T follicular helper cell (primary cell): ENCODE measurements around the gene ACVR1B.

ENCODE experiments used
- DNase-seq: peaks from one replicate; pipeline ENCODE4 v3.0.0-alpha.2; 2020; ENCODE audit warnings: low read depth

Gene ACVR1B

DNA sequence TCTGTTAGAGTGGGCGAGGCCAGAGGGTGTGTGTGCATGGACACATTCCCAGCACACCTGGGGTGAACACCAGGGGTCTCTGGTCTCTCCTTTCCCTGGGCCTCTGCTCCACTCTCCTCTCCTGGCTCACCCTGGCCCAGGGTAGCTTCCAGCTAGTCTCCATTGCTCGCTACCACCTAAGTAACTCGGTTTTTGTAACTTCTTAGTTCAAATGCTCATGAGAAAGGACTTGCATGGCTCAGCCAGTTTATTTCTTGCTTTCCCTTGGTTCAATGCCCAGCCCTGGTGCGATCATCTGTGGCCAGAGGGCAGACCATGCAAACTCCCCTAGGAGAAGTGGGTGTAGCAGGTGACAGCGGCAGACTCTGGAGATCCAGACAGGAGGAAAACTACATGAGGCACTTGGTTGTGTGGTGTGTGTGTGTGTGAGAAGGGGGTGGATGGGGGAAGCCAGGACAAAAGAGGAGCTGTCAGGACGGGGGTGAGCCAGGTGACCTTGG, 8.9 kb upstream of the ACVR1B start:
- no peak for DNase-seq

DNA sequence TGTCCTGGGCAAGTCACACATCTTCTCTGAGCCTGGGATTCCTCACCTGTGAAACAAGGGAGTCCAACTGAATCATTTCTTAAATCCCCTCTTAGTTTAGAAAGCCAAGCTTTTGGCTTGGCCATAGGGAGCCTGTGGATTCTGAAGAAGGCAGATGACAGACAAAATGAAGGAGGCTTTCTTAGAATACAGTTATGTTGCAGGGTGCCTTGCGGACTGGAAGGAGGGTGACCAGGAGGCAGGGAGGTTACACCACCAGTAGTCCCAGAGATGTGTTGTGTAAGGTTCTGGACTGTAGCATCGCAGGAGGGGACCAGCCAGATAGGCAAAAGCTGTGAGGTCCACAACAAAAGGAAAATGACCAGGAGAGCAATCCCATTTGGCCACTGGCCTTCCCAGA, 8.2 kb upstream of the ACVR1B start:
- no peak for DNase-seq

DNA sequence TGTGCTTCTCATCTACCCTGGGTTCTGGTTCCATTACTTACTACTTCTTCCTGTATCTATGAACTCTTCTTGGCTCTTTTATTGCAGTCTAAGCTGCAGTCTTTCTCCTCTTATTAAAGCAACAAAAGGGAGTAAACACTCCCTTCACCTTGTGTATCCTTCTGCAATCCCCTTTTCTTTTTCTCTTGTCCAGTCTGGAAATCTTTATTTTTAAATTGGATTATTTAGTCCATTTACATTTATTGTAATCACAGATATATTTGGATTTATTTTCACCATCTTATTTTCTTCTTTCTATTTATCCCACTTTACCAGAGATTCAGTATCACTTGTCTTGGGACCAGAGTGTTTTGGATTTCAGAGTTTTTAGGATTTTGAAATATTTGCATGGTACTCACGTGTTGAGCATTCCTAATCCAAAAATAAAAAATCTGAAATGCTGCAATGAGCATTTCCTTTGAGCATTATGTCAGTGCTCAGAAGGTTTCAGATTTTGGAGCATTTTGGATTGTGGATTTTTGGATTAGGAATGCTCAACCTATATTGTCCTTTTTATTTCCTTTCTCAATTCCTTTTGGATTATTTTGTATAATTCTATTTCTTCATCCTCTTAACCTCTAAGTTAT, 6.8 kb upstream of the ACVR1B start:
- no peak for DNase-seq

GRCh38 chr12:51947246-51947996, 4.1 kb upstream of the ACVR1B start:
- no peak for DNase-seq

DNA sequence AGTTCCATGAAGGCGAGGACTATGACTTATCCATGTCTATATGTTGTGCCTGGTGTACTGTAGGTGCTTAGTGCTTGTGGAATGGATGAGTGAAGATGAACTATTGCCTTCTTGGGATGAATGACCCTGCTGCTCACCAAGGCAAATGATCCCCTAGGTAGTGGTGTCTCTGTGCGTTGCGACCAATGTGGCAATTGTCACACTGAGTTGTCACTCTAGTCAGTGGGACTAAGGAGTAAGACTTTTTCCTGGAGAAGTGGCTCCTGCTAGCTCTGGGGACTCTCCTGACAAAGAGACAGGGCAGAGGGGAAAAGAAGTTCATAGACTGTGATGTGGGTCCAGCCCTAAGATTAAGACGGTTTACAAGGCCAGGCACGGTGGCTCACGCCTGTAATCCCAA, 3.4 kb upstream of the ACVR1B start:
- no peak for DNase-seq

DNA sequence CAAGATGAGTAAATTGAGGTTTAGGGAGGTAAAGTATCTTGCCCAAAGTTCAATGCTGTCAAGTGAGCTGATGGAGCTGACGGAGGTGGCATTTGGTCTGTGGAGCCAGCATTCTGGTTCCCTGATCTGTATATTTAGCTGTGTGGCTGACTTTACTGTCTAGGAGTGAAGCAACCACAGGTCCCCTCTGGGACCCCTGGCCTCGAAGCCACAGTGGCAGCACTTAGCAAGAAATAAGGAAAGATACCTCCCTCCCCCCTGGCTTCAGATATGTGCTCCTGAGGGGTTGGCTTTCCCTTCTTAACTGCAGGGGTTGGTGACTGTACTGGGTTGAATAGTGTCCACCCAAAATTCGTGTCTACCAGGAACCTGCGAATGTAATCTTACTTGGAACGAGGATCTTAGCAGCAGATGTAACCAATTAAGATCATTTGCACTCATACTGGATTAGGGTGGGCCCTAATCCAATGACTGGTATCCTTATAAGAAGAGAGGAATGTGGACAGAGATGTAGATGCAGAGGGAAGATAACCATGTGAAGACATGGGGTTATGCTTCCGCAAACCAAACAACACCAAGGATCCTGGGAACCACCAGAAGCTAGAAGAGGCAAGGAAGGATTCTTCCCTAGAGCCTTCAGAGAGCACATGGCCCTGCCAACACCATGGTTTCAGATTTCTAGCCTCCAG, 2.0 kb upstream of the ACVR1B start:
- DNase-seq: no peak

DNA sequence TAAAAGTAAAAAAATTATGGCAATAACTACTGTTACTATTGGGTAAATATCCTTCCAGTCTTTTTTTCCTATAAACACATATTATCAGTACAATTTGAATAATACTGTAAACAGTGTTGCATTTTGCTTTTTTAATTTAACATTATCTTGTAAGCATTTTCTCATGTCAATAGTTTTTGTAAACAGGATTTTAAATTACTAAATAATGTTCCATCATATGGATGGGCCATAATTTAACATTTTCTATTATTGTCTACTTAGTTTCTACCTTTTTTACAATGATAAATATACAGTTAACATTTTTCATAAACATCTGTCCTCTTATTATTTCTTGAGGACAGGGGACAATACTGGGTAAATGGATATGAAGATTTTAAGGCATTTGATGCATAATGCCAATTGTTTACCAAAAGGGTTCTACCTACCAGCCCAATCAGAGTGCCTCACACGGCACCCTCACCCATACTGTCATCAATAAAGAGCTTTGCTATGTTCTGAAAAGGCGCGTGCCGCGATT, 759 bp upstream of the ACVR1B start:
- DNase-seq: no peak

DNA sequence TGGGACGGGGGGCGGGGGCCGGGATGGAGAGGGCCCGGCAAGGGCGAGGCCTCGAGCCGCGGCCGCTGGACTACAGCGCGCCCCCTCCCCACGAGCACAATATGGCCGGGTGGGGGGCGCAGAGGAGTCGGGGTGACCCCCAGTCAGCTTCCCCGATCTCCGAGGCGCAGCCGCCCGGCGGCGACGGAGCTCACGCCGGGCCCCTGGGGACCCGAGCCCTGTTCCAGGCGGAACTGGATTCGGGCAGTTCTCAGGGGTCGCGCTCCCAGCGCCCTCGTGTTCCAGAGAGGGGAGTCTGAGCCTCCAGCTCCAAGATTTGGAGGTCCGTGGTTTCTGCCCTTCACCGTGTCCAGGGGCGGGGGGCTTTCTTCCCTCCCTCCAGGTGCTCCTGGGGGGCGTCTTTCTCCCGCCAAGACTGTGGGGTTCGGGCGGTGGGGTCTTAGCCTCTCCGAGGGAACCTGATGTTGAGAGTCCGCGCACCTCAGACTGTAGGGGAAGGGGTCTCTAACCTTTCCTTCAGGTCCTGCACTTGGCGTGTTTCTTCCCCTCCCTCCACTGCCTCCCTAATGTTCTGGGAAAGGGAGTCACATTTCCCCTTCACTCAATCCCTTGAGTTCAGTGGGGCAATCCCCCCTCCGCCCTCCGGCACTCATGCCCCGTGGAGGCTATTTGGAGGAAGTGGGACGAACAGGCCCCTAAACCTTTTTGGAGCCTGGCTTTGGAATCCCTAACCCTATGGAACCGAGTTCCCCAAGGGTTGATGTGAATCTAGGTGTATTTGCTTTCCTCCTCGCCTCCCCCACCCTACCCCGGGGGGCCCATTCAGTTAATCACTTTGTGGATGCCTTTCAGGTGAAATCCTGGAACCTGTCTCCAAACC, 584 bp downstream of the ACVR1B start:
- DNase-seq: peak; percentile 1

GRCh38 chr12:51953089-51953488, 1.6 kb downstream of the ACVR1B start:
- no peak for DNase-seq

DNA sequence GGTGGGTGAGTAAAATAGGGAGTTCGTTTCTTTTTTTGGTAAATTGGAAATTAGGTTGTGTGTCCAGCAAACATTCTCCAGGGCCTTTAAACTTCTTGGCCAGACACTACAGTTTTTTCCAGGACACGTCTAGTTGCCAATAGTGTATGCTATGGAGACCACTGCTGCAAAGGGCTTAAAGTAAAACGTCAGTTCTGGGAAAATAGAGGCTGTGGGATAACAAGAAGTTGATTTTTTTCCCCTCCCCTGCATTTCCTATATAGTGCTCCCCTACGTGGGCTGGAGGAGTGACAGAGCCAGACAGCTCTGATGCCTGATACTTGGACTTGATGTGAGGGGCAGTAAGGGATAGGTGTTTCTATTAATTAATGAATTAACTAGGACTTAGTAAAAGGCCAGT, 2.4 kb downstream of the ACVR1B start:
- DNase-seq: no peak

DNA sequence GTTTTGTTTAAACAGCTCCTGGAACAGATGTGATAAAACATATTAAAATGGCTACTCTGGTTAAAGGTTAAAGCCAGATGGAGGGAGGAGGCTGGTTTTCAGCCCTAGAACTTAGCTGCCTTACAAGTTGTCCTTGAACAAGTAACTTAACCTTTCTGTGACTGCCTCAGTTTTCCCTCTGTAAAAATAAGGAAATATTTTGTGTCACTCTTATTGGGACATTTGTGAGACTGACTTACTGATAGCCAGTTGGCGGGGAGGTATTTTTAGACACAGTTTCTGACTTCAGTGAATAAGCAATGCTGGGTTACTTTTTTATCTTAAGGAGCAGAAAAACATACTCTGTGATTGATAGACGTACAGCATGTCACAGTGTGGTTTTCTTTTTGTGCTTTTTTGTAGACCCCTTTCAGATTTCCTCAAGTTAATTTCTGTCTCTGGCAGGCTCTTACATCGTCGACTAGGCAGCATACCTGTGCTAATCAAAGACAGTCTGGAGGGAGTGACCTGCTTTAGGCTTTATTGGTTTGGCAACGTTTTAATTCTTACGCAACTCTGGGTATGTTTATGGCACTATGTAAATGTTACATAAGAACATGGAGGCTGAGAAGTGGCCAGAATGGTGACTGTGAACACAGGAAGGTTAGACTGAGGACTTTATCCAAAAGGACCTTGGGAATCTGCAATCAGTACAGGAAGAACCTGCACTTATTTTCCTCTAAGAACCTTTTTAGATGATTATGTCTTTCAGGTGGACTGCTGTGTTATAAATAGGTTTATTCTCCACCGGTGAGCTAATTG, 3.3 kb downstream of the ACVR1B start:
- DNase-seq: no peak

- no peak for DNase-seq
Measured at GRCh38 chr12:51955702-51956101, 4.2 kb downstream of the ACVR1B start.

- no peak for DNase-seq
Measured at GRCh38 chr12:51958542-51958941, 7.0 kb downstream of the ACVR1B start.

- DNase-seq: no peak
Measured at GRCh38 chr12:51959211-51959610, 7.7 kb downstream of the ACVR1B start.

DNA sequence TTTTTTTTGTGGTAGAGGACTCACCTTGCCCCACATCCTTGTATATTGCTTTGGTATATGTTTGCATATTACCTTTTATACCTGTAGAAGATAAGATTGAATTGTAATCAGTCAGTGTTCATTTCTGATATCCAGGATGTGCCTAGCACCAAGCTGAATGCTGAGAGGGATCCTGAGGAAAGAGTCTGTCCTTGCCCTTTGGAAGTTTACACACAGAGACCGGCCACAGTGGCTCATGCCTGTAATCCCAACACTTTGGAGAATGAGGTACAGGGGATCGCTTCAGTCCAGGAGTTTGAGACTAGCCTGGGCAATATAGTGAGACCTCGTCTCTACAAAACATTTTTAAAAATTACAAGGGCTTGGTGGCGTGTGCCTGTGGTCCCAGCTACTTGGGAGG, 8.4 kb downstream of the ACVR1B start:
- no peak for DNase-seq

DNA sequence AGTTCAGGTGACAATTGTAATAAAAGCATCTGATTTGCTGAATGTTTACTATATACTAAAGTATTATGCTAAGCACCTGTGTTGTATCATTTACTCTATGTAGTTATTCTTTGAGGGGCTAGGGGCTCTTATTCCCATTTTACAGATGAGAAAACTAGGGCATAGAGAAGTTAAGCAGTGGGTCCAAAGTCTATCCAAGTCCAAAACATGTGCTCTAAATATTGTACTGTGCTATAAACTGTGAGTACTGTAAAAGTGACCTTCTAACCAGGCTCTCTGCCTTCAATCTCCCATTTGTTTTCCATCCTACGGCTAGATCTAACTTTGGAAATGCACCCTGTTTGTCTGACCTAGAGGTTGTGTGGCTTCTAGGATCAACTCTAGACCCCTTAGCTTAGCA, 9.0 kb downstream of the ACVR1B start:
- no peak for DNase-seq

DNA sequence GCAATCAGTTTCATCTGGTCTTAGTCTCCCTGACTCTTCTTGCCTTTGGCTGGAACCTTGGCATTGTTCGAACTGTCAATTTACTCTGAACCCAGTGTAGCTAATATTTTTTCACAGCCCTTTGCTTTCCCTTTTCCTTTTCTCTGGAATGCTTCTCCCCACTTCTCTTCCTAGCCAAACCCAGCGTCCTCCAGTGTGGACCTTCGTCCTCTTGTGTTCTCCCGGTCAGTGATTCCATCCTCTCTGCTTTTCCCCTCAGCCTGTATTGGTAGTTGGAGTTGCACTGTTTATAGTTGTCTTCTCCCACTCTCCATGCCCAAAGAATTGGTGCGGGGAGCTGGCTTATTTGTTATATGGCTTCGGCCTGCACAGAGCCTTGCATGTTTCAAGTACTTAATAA, 9.4 kb downstream of the ACVR1B start:
- no peak for DNase-seq

DNA sequence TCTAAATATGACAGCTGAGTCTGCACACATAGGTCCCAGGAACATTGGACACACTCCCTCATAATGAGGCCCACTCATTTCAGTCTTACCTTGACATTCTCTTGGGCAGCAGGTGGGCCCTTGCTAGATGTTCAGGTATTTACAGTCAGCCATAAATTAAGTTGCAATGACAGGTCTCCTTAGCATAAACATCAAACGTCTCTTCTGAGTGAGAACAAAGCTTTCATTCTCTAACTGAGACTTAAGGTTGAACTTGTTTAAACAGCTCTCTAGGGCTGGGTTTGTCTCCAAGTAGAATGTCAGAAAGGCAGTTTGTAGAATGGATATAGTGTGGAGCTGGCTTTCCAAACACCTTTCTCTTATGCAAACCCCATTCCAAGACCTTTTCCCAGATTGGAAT, 10.3 kb downstream of the ACVR1B start:
- DNase-seq: no peak

GRCh38 chr12:51962737-51963136, 11.2 kb downstream of the ACVR1B start:
- no peak for DNase-seq

GRCh38 chr12:51963477-51963876, 12.0 kb downstream of the ACVR1B start:
- no peak for DNase-seq

- no peak for DNase-seq
Measured at GRCh38 chr12:51969643-51970042, 18.1 kb downstream of the ACVR1B start.
